Hematopoietic multipotent progenitor cell (in vitro differentiated cells): Measurements from ENCODE around the gene GLRA1. TPM values are rescaled to one million over a fixed set of nuclear protein-coding genes. Genes with fewer than 3 reads are reported as not detected.
"Not testable (repeated sequence)": the region's sequence is repeated elsewhere in the genome, so short reads cannot be mapped to it uniquely, and the experiment has no call there.

ENCODE experiments used
- DNase-seq, 3 donors: peaks; one replicate each; pipeline ENCODE4 v3.0.0-alpha.2; 2011 to 2015; ENCODE audit warnings: low read depth in 2 of 3, low spot score in 2 of 3
- total RNA-seq: library from RNA; depleted of rRNA; stranded (reverse); fragments of >200 nt; gene quantifications from one replicate; pipeline ENCODE4 v1.2.3, GENCODE V29; 2012

Gene GLRA1
- total RNA-seq, 1 donor: not detected

- no peak for DNase-seq
Measured at GRCh38 chr5:151822141-151822540, 102.5 kb downstream of the GLRA1 start.

GRCh38 chr5:151820903-151821302 lies 103.7 kb downstream of the GLRA1 start:
- no peak for DNase-seq

- no peak for DNase-seq
Measured at GRCh38 chr5:151820271-151820670, 104.4 kb downstream of the GLRA1 start.

- DNase-seq: no peak
Measured at GRCh38 chr5:151819830-151820229, 104.8 kb downstream of the GLRA1 start.

- no peak for DNase-seq
Measured at GRCh38 chr5:151815051-151815450, 109.6 kb downstream of the GLRA1 start.

- DNase-seq: no peak
Measured at GRCh38 chr5:151812757-151813309, 111.8 kb downstream of the GLRA1 start.

- no peak for DNase-seq
Measured at GRCh38 chr5:151811593-151812321, 112.9 kb downstream of the GLRA1 start.

GRCh38 chr5:151810897-151811296 lies 113.8 kb downstream of the GLRA1 start:
- no peak for DNase-seq

GRCh38 chr5:151810449-151810848 lies 114.2 kb downstream of the GLRA1 start:
- no peak for DNase-seq

GRCh38 chr5:151808451-151809169 lies 116.0 kb downstream of the GLRA1 start:
- no peak for DNase-seq

- peak in 1 of 3 donors; percentile 17 for DNase-seq
Measured at GRCh38 chr5:151805414-151806223, 119.0 kb downstream of the GLRA1 start.

GRCh38 chr5:151800532-151800931 lies 124.1 kb downstream of the GLRA1 start:
- no peak for DNase-seq

GRCh38 chr5:151799407-151799806 lies 125.2 kb downstream of the GLRA1 start:
- DNase-seq: no peak

GRCh38 chr5:151798674-151799073 lies 126.0 kb downstream of the GLRA1 start:
- no peak for DNase-seq

- DNase-seq: no peak
Measured at GRCh38 chr5:151795426-151795825, 129.2 kb downstream of the GLRA1 start.

- no peak for DNase-seq
Measured at GRCh38 chr5:151793358-151793757, 131.3 kb downstream of the GLRA1 start.

- no peak for DNase-seq
Measured at GRCh38 chr5:151787817-151788216, 136.8 kb downstream of the GLRA1 start.

GRCh38 chr5:151786468-151786867 lies 138.2 kb downstream of the GLRA1 start:
- no peak for DNase-seq

GRCh38 chr5:151784141-151784540 lies 140.5 kb downstream of the GLRA1 start:
- no peak for DNase-seq

- DNase-seq: not testable (repeated sequence)
Measured at GRCh38 chr5:151783664-151784063, 141.0 kb downstream of the GLRA1 start.

GRCh38 chr5:151781201-151781600 lies 143.4 kb downstream of the GLRA1 start:
- no peak for DNase-seq
